ENCODE measurements around the gene TRIM33.
"Not testable (repeated sequence)": the region's sequence is repeated elsewhere in the genome, so short reads cannot be mapped to it uniquely, and the experiment has no call there.

Gene TRIM33

GRCh38 chr1:114472408-114472807, 38.6 kb downstream of the TRIM33 start:
- intact Hi-C loops (cut with DNase I): no loop called here
- DNase-seq: no peak

DNA sequence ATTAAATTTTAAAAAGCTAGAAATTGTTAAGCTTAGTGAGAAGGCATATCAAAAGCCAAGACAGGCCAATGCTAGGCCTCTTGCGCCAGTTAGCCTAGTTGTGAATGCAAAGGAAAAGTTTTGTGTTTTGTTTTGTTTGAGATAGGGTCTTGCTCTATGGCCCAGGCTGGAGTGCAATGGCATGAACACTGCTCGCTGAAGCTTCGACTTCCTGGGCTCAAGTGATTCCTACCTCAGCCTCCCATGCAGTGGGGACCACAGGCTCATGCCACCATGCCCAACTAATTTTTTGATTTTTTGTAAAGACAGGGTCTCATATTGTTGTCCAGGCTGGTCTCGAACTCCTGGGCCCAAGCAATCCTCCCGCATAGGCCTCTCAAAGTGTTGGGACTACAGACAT, 40.3 kb downstream of the TRIM33 start:
- intact Hi-C loops (cut with DNase I): no loop called here
- no peak for DNase-seq

- intact Hi-C loops (cut with DNase I): no loop called here
- DNase-seq: no peak
Observed at GRCh38 chr1:114468710-114469468, 42.1 kb downstream of the TRIM33 start.

GRCh38 chr1:114468047-114468446, 43.0 kb downstream of the TRIM33 start:
- DNase-seq: no peak
- intact Hi-C loops (cut with DNase I): no loop called here

DNA sequence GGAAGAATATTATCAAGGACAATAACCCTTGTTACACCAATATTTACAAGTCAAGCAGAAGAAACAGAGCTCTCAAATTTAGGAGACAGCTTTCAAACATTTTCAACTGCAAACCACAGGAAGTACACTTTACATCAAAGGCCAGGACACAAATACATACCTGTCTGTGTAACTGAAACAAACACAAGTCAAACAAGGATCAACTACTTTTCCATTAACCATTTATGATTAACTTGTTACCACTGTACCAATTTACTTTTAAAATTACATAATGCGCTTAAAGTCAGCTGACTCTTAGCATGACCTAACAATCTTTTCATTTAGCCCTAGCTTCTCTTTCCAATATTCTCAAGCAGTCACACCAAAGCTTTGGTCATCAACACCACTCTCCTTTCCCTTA, 43.5 kb downstream of the TRIM33 start:
- no peak for DNase-seq
- intact Hi-C loops (cut with DNase I): no loop called here

DNA sequence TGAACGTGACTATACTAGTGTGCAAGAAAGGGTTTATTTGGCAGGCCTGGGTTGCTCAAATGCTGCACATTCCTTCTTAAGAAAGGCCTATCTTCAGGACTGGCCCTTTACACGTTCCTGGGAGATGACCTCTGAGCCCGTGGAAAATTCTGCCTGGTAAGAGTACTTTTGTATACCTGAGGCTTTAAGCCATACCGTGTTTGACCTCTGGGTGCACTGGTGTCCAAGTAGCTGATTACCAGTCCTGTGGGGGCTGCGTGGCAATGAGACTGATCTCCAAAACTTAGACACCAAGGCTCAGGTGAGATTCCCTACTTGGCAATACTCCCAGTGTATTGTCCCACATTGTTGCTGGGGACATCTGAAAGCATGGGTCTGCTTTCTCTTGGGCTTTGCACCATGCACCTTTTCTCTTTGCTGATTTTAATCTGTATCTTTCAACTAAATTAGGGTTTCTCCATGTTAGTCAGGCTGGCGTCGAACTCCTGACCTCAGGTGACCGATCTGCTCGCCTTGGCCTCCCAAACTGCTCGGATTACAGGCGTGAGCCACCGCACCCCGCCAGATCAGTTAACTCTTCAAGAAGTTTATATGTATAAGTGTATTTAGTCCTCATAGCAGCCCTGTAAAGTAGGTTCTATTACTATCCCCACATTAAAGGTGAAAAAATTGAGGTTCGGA, 44.5 kb downstream of the TRIM33 start:
- intact Hi-C loops (cut with DNase I): no loop called here
- no peak for DNase-seq

DNA sequence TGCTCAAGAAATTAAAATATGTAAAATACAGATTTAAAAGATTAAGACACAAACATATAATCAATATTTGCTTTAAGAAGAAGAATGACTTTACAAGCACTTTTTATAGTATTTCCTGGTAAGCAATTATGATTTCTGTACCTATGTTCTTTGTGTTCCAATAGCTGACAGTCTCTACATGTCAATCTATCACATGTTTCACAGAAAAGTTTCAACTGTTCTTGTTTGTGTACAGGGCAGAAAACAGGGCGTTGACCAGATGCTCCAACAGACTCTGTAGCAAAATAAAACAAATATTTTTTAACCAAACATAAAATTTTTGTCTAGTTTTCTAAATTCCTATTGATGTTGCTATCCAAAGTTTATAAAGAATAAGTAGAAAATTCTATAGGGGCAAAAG, 48.0 kb downstream of the TRIM33 start:
- DNase-seq: no peak
- intact Hi-C loops (cut with DNase I): no loop called here

DNA sequence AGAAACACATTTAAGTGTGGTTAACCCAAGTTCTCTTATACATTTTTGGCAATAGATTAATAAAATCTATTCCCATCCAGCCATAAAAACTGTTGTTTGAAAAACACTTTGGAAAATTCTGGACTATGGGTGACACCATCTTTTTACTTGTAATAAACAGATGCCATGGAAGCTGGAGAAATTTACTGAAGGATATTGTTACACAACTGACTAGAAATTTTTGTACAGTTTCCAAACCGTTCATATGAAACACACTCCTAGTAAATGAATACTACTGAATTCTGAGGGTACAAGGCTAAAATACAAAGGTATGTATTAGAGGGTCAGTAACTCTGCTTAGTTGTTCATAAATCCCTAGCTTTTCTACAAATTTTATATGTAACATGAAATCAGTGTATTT, 48.7 kb downstream of the TRIM33 start:
- intact Hi-C loops (cut with DNase I): no loop called here

DNA sequence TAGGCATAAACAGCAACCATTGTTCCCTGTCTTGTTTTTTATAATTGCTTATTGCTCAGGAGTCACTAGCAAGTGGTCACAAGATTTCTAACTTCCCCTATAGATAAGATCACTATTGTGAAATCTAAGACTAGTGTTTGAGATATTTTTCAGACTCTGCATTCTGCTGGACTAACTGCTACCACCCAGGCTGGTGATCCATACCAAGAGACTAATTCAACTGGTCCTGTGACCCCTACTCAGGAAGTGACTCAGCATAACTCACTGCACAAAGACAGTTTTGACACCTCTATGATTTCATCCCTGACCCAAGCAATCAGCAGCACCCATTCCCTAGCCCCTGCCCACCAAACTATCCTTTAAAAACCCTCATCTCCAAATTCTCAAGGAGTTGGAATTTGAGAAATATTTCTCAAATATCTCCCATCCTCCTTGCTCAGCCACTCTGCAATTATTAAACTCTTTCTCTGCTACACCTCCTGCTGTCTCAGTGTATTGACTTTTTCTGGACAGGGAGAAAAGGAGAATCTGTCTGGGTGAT, 52.7 kb downstream of the TRIM33 start:
- intact Hi-C loops (cut with DNase I): no loop called here
- DNase-seq: no peak

More for the DNA sequence above, 48.7 kb downstream of the TRIM33 start:
- no peak for DNase-seq

DNA sequence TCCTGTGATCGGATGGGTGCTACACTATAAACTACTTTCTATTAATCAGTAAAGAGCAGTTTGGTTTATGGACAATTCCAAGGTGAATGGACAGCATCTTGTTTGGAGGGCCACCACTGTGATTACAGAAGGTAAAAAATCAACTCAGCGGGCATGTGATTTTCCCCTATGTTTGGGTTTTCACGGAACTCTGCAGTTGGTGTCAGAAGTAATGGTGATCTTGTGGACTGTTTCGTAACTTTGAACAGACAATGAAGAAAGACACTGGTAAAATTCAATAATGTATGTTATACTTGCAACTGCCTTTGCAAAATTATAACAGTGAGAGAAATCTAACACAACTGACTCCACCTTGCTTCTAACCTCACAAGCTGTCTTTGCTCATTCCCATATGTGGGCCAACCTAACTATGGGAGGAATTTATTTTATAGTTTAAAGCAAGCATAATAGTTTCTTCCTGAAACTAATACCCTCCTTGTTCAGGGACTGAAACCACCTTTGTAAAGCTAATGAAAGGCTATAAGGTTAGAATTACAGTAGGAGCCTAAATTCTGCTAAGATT, 53.2 kb downstream of the TRIM33 start:
- intact Hi-C loops (cut with DNase I): no loop called here
- DNase-seq: no peak

DNA sequence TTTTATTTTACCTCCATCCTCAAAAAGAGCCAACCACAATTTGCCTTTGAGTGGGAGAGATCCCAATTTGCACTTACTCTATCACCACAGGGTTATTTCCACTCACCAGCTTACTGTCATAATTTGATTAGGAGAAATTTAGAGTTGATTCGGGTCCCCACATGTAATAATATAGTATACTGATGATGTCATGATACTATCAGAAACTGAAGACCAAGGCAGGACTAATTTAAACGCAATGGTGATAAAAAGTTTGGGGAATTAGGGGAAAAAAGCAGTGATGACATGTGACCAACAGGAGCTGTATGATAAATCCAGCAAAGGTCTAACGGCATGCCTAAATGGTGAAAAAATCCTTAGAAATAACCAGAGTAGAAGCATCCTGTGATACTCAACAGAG, 54.4 kb downstream of the TRIM33 start:
- DNase-seq: no peak
- intact Hi-C loops (cut with DNase I): no loop called here

DNA sequence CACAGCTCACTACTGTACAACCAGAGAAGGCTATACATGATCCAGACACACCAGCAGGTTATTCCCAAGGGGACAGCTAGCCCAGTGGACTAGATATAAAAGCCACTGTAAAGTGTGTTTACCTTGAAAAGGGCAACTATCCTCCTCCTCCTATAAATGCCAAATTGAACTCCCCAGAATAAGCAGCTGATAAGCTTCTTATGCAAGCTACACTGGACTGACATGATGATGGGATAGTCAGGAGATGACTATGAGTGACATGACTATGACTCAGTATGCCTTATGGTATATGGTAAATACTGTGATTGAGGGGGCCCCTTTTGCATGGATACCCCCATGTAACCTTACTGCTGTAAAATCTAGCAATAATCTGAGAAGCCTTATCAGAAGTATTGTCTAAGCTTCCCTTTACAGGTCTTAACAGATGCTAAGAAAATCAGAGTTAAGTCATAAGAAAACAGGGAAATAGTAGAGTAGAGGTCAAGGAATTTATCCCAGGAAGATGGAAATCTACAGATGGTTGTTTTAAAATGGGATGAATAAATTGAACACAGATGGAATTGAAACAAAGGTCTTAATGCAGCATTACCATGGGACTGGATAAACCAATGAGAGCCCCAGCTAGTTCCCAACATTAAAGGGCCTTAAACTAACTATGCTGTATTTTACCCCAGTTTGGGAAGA, 55.8 kb downstream of the TRIM33 start:
- intact Hi-C loops (cut with DNase I): no loop called here
- DNase-seq: no peak

DNA sequence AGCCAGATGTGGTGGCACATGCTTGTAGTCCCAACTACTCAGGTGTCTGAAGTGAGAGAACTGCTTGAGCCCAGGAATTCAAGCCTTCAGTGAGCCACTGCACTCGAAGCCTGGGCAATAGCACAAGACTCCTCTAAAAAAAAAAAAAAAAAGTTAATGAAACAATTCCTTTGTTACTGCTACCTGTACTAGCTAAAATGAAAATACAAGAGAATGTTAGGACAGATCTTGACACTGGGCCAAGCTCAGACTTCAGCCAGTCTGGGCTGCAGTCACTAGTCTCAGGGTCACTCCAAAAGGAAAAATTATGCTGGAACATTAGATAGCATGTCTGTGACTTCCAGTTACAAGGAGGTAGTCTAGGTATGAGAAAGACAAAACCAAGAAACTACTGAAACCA, 56.5 kb downstream of the TRIM33 start:
- intact Hi-C loops (cut with DNase I): no loop called here

DNA sequence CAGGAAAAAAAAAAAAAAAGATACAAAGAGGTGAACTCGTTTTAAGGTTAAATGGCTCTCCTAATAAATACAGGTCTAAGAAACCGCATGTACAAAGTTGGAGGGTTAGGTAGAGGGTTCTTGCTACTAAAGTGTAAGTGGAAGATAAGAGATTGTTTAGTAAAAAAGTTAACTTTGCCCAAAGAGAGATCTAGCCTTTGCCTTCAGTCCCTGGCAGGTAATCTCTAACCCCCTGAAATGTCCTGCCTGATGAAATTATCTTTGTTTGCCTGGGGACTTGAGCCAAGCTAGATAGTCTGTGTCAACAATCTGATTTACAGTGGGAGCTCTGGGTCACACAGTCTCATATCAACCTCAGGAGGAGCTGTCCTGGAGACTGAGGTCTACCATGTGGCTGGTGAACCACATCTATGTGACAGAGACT, 57.6 kb downstream of the TRIM33 start:
- intact Hi-C loops (cut with DNase I): no loop called here
- DNase-seq: no peak

More for the DNA sequence above, 56.5 kb downstream of the TRIM33 start:
- DNase-seq: no peak

GRCh38 chr1:114448370-114449036, 62.5 kb downstream of the TRIM33 start:
- intact Hi-C loops (cut with DNase I): no loop called here
- DNase-seq: no peak

- intact Hi-C loops (cut with DNase I): no loop called here
- DNase-seq: no peak
Observed at GRCh38 chr1:114446198-114446597, 64.8 kb downstream of the TRIM33 start.

DNA sequence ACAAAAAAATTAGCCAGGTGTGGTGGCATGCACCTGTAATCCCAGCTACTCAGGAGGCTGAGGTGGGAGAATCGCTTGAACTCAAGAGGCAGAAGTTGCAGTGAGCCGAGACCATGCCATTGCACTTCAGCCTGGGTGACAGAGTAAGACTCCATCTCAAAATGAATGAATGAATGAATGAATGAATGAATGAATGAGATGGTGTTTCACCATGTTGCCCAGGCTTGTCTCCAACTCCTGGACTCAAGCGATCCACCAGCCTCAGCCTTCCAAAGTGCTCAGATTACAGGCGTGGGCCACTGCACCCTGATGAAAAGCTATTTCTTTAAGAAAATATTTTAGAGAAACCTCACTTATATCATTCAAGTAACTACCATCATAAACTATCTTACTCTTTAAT, 67.8 kb downstream of the TRIM33 start:
- intact Hi-C loops (cut with DNase I); DNase-seq: not testable (repeated sequence)

- intact Hi-C loops (cut with DNase I): no loop called here
- no peak for DNase-seq
Observed at GRCh38 chr1:114441332-114441731, 69.7 kb downstream of the TRIM33 start.

GRCh38 chr1:114439369-114439768, 71.6 kb downstream of the TRIM33 start:
- intact Hi-C loops (cut with DNase I): no loop called here
- DNase-seq: no peak
